Measurements from ENCODE around the gene HSPB7. TPM values are rescaled to one million over a fixed set of nuclear protein-coding genes. Genes with fewer than 3 reads are reported as not detected.
A peak's percentile ranks its signal among the peaks of the same experiment; 100 is the strongest.

Gene HSPB7
- total RNA-seq, 2 experiments from 2014 or later = not detected

DNA sequence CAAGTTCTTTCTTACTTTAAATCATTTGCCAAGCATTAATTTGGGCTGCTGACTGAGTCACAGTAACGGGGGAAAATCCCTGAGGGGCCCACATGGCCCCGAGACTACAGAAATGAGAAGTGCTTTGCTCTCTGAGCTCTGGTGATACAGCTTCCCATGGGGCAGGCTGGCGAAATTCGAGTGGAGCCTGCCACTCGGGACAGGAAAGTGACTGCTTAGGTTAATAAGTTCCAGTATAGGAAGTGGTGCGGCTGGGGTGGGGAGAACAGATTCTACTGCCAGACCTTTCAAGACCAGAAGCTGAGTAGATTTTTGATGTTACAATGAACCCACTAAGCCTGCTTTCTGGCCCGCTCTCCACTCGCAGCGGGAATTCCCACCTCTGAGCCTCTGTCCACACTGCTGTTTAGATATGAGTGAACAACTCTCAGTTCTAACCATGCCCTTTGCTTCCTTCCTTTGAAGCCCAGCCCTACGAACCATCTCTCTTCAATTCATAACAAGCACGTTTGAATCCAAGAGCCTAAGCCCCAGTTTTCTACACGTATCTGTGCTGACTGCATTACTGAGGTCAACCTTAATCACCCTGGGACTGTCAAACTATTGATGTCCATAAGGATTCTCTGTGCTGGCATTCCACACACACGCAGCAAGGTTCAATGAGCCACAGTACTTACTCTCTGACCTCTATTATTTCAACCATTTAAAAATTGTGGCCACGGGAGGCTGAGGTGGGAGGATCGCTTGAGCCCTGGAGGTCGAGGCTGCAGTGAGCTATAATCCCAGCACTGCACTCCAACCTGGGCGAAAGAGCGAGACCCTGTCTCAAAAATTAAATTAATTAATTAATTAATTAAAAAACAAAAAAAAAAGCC lies 51.5 kb downstream of the HSPB7 start:
- TF ChIP-seq, protein P1, sequence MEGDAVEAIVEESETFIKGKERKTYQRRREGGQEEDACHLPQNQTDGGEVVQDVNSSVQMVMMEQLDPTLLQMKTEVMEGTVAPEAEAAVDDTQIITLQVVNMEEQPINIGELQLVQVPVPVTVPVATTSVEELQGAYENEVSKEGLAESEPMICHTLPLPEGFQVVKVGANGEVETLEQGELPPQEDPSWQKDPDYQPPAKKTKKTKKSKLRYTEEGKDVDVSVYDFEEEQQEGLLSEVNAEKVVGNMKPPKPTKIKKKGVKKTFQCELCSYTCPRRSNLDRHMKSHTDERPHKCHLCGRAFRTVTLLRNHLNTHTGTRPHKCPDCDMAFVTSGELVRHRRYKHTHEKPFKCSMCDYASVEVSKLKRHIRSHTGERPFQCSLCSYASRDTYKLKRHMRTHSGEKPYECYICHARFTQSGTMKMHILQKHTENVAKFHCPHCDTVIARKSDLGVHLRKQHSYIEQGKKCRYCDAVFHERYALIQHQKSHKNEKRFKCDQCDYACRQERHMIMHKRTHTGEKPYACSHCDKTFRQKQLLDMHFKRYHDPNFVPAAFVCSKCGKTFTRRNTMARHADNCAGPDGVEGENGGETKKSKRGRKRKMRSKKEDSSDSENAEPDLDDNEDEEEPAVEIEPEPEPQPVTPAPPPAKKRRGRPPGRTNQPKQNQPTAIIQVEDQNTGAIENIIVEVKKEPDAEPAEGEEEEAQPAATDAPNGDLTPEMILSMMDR (IDR thresholded peaks at IDR 0.05) = no peak
- peak overlapping the region; percentile 99 for H3K27ac Mint-ChIP-seq
- H3K4me1 Mint-ChIP-seq (ENCODE audit: low read depth) = peaks cover 86% of the 10 kb centered on the region
- H3K9me3 Mint-ChIP-seq = no peaks in the 10 kb centered on the region
- POLR2A ChIA-PET = interaction anchor here (0.7 to 4.4 kb wide), 11 partner anchors 9 to 401 kb away, joined by 3 to 50 read pairs (median 4); partner anchors contain the start of genes SPEN and ZBTB17
- CTCF ChIA-PET = interaction anchor here (0.7 to 1.3 kb wide), 7 partner anchors 8 to 119 kb away, joined by 3 to 7 read pairs (median 4); partner anchors contain the start of genes SPEN and ZBTB17
- ATAC-seq = peak; percentile 75
- intact Hi-C loops (cut with micrococcal nuclease) = loop anchor here (5.0 kb wide), 2 partner anchors 49 to 114 kb away; no protein-coding TSS in a partner anchor
- peaks cover 51% of the 10 kb centered on the region for H3K36me3 Mint-ChIP-seq (ENCODE audit: low read depth)
- DNase-seq = peak; percentile 96
- H3K27me3 Mint-ChIP-seq = no peaks in the 10 kb centered on the region
- H3K4me3 Mint-ChIP-seq = peak overlapping the region; percentile 72

DNA sequence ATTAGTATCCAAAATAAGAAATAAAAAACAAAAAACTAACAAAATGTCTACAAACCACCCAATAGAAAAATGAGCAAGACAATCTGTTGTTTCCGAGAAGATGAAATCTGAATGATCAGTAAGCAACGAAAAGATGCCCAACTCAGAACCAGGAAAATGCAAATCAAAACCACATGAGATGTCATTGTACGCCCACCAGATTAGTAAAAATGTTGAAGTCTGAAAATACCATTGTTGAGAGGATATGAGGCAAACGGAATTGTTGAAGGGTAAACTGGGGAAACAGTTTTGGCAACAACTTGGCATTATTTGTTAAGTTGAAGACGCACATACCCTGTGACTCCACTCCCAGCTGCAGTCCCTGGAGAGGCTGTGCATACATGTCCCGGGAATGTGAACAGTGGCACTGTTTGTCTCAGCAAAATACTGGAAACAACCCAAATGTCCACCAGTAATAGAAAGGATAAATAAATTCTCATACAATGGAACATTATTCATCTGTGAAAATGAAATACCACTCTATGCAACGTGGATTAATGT lies 52.5 kb downstream of the HSPB7 start:
- Mint-ChIP-seq H3K27me3 (no peaks in the 10 kb centered on the region), H3K9me3 (no peaks in the 10 kb centered on the region), H3K4me3 (peak overlapping the region; percentile 72), H3K4me1 (ENCODE audit: low read depth) (peaks cover 90% of the 10 kb centered on the region), H3K36me3 (ENCODE audit: low read depth) (peaks cover 48% of the 10 kb centered on the region), H3K27ac (peak overlapping the region; percentile 99)
- peak; percentile 54 for DNase-seq
- CTCF ChIA-PET = interaction anchor here (1.0 to 1.8 kb wide), 6 partner anchors 9 to 118 kb away, joined by 4 to 7 read pairs (median 5); partner anchors contain the start of genes SPEN and ZBTB17
- peak; percentile 19 for ATAC-seq
- TF ChIP-seq, protein P1 (IDR thresholded peaks at IDR 0.05) = no peak
- intact Hi-C loops (cut with micrococcal nuclease) = loop anchor here (2.0 to 5.0 kb wide), 4 partner anchors 14 to 130 kb away; no protein-coding TSS in a partner anchor
- POLR2A ChIA-PET = interaction anchor here (0.6 to 4.4 kb wide), 10 partner anchors 10 to 132 kb away, joined by 3 to 50 read pairs (median 4); partner anchors contain the start of genes SPEN and ZBTB17

Other genes starting within 250 kb of the HSPB7 start
- gene UQCRHL, start 210.4 kb downstream of the HSPB7 start, total RNA-seq = 1 to 10 TPM; 2.5 to 2.8 TPM
- 10 to 100 TPM; 59.8 to 60.3 TPM for gene SPEN, start 170.3 kb downstream of the HSPB7 start, total RNA-seq
- 10 to 100 TPM; 44.1 to 45.7 TPM for gene ZBTB17, start 41.9 kb downstream of the HSPB7 start, total RNA-seq
- not detected for gene SRARP, start 13.8 kb downstream of the HSPB7 start, total RNA-seq
- gene CLCNKA, start 4.0 kb upstream of the HSPB7 start, total RNA-seq = not detected
- gene CLCNKB, start 25.7 kb upstream of the HSPB7 start, total RNA-seq = not detected
- gene FAM131C, start 55.6 kb upstream of the HSPB7 start, total RNA-seq = under 1 TPM; 0.70 to 0.87 TPM
- gene EPHA2, start 138.0 kb upstream of the HSPB7 start, total RNA-seq = not detected
- 1 to 10 TPM; 5.7 to 7.4 TPM for gene ARHGEF19, start 194.6 kb upstream of the HSPB7 start, total RNA-seq
- 1 to 10 TPM; 1.2 to 1.4 TPM for gene CPLANE2, start 219.1 kb upstream of the HSPB7 start, total RNA-seq

Data from activated CD8-positive, alpha-beta T cell treated with anti-CD3 and anti-CD28 coated beads for 36 hours (primary cell).